ENCODE measurements around the gene SLC35E1.

DNA sequence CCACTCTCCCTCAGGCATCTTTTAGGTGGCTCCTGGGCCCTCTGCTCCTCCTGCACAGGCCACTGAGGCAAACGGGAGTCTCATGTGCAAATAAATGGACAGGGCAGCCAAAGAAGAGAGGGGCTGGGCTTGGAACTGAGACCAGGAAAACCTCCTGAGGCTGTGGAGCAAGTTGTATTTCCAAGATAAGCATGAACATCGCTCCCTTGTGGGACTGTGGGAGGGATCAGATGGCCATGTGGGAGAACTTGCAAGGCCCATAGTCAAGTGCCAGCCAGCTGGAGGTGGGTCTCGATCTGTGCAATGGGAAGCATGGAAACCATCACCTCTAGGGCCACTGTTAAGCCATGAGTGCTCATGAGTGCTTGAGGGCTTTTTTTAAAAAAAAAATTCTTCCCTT lies 30.9 kb upstream of the SLC35E1 start:
- no peak for TF ChIP-seq POLR2AphosphoS5 (IDR thresholded peaks at IDR 0.05; ENCODE audit: low read depth, low read length)
- TF ChIP-seq POLR2A (IDR thresholded peaks at IDR 0.05; ENCODE audit: low read depth, low read length) = no peak
- TF ChIP-seq TAF1 (IDR thresholded peaks at IDR 0.05; ENCODE audit: low read depth, low read length) = no peak

All from GM12891 (cell line).